Left ventricle myocardium inferior (tissue), 1 donor: ENCODE measurements around the gene PIH1D1. TPM values are rescaled to one million over a fixed set of nuclear protein-coding genes. Genes with fewer than 3 reads are reported as not detected.

ENCODE experiments used
- DNase-seq: peaks from one replicate; pipeline ENCODE4 v3.0.0-alpha.2; 2020
- H3K27ac ChIP-seq: fragments of 200-600 bp; replicated peaks from 2 replicates; pipeline ENCODE4 v1.8.0; 2021
- H3K27me3 ChIP-seq: fragments of 200-600 bp; 2 replicates; pipeline ENCODE4 v1.8.0; 2021; ENCODE audit warnings: low read depth
- H3K36me3 ChIP-seq: fragments of 200-600 bp; 2 replicates; pipeline ENCODE4 v1.8.0; 2021
- H3K4me1 ChIP-seq: fragments of 200-600 bp; 2 replicates; pipeline ENCODE4 v1.8.0; 2021
- H3K4me3 ChIP-seq: fragments of 200-600 bp; 2 replicates; pipeline ENCODE4 v1.8.0; 2021; ENCODE audit warnings: mild to moderate bottlenecking, moderate library complexity
- H3K9me3 ChIP-seq: fragments of 200-600 bp; replicated peaks from 2 replicates; pipeline ENCODE4 v1.8.0; 2021
- CTCF ChIP-seq: fragments of 200-600 bp; IDR thresholded peaks from 2 replicates; pipeline ENCODE4 v1.8.0; 2021; ENCODE audit warnings: antibody characterized with exemption, mild to moderate bottlenecking, borderline replicate concordance
- intact Hi-C: fragments of 100-400 bp; cut with micrococcal nuclease; formaldehyde crosslinking; loops from one replicate; pipeline ENCODE4 v1.11.0; 2022
- total RNA-seq: library from RNA; stranded (reverse); fragmentation: NEBNext Ultra II Directional; extraction: Animal tissue kit (Norgen Biotek cat#: 25700); gene quantifications from one replicate; pipeline ENCODE4 v1.2.1, GENCODE V29; 2021
- donor health status: DM: no; HTN: yes; CAD: no; lungs with severe emphysema.

PIH1D1 gene
- total RNA-seq, 1 donor from 2014 or later: 24.7 TPM

GRCh38 chr19:49435670-49436069 is 15.9 kb downstream of the PIH1D1 start:
- H3K4me3 ChIP-seq: no peak overlapping the region
- H3K36me3 ChIP-seq: no peaks in the 10 kb centered on the region
- H3K4me1 ChIP-seq: peaks cover 4% of the 10 kb centered on the region
- H3K27me3 ChIP-seq: peaks cover 100% of the 10 kb centered on the region
- no peaks in the 10 kb centered on the region for H3K9me3 ChIP-seq
- intact Hi-C loops: no loop called here
- no peak for TF ChIP-seq CTCF
- DNase-seq: no peak
- H3K27ac ChIP-seq: no peak overlapping the region

GRCh38 chr19:49434907-49435583 is 16.6 kb downstream of the PIH1D1 start:
- no peak for DNase-seq
- intact Hi-C loops: no loop called here
- TF ChIP-seq CTCF: no peak
- H3K9me3 ChIP-seq: no peaks in the 10 kb centered on the region
- H3K27ac ChIP-seq: no peak overlapping the region
- H3K36me3 ChIP-seq: no peaks in the 10 kb centered on the region
- peaks cover 100% of the 10 kb centered on the region for H3K27me3 ChIP-seq
- no peaks in the 10 kb centered on the region for H3K4me1 ChIP-seq
- no peak overlapping the region for H3K4me3 ChIP-seq

GRCh38 chr19:49433240-49433901 is 18.2 kb downstream of the PIH1D1 start:
- no peak overlapping the region for H3K27ac ChIP-seq
- intact Hi-C loops: no loop called here
- H3K4me3 ChIP-seq: no peak overlapping the region
- peaks cover 4% of the 10 kb centered on the region for H3K4me1 ChIP-seq
- H3K27me3 ChIP-seq: peaks cover 100% of the 10 kb centered on the region
- no peaks in the 10 kb centered on the region for H3K9me3 ChIP-seq
- TF ChIP-seq CTCF: no peak
- H3K36me3 ChIP-seq: no peaks in the 10 kb centered on the region
- no peak for DNase-seq

GRCh38 chr19:49432141-49433073 is 19.2 kb downstream of the PIH1D1 start:
- H3K4me1 ChIP-seq: peaks cover 12% of the 10 kb centered on the region
- H3K27ac ChIP-seq: no peak overlapping the region
- no peak for TF ChIP-seq CTCF
- H3K9me3 ChIP-seq: no peaks in the 10 kb centered on the region
- DNase-seq: no peak
- no peaks in the 10 kb centered on the region for H3K36me3 ChIP-seq
- no peak overlapping the region for H3K4me3 ChIP-seq
- intact Hi-C loops: no loop called here
- H3K27me3 ChIP-seq: peaks cover 100% of the 10 kb centered on the region

- no peaks in the 10 kb centered on the region for H3K9me3 ChIP-seq
- intact Hi-C loops: no loop called here
- H3K4me1 ChIP-seq: peaks cover 13% of the 10 kb centered on the region
- H3K36me3 ChIP-seq: no peaks in the 10 kb centered on the region
- H3K27ac ChIP-seq: no peak overlapping the region
- no peak overlapping the region for H3K4me3 ChIP-seq
- TF ChIP-seq CTCF: no peak
- peaks cover 100% of the 10 kb centered on the region for H3K27me3 ChIP-seq
- DNase-seq: no peak
These were observed 20.3 kb downstream of the PIH1D1 start for GRCh38 chr19:49431330-49431749.
